ENCODE data around the gene FAM107A.

Gene FAM107A

DNA sequence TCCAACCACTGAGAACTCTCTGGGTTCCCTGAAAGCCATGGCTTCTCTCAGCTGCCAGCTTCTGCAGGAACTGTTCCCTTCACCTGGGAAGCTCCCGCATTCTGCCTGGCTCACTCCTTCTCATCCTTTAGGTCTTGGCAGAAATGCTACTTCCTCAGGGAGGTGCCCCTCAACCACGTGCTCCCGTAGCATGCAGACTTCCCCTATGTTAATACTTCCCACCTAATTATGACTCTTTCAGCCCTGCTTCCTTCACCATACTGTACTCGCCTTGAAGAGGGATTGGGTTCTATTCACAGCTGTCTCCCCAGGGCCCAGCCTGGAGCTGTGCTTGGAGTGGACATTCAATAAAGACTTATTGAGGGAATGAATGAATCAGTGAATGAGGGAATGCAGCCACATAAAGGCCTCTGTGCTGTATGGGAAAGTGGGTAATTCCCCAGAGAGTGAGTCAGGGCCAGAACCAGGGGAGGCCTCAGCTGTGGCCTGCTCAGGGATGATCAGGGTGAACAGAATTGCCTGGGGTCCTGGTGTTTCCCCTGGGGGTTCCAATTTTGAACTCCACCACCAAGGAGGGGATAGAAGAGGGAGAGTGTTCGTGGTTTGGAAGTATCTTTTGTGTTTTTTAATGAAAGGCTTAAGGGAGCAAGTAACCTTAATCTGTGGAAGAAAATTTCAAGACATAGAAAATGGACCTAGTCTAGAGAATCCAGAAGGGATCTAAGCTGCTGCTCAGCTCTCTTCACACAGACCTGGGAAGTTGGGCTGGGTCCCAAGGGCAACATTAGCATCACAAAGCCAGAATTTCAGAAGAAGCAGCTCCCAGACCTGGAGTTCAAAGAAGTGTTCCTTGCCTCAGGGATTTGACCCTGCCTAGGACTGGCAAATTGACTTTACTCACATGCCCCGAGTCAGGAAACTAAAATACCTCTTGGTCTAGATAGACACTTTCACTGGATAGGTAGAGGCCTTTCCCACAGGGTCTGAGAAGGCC is 14.6 kb upstream of the FAM107A start:
- no peak for DNase-seq

DNA sequence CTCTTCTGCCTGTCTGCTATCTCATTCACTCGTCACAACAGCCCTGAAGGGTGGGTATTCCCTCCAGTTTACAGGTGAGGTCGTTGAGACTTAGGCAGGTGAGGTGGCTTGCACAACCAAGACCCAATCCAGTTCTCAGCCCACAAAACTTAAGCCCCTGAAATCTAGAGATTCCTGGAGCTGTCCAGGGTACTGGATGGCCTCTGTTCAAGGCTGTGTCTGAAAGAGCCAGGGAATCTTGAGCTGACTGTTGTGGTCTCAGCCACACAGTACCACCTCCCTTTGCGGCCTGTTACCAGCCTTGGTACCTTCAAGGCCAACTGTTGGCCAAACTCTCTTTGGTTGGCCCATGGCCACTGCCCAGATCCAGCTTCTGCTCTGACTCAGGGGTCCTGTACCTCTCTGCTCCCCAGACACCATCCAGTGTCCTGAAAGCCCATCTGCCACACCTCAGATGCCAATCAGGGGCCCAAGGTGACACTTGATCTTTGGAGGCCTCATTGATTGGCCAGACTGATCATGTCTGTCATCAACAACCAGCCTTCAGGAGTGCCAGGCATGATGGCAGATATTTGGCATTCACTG is 10.9 kb upstream of the FAM107A start:
- DNase-seq = no peak

- no peak for DNase-seq
These were observed 9.6 kb upstream of the FAM107A start for GRCh38 chr3:58586776-58587192.

- DNase-seq = no peak
These were observed 8.8 kb upstream of the FAM107A start for GRCh38 chr3:58585994-58586393.

- DNase-seq = peak; percentile 64
These were observed 8.0 kb upstream of the FAM107A start for GRCh38 chr3:58585005-58585786.

DNA sequence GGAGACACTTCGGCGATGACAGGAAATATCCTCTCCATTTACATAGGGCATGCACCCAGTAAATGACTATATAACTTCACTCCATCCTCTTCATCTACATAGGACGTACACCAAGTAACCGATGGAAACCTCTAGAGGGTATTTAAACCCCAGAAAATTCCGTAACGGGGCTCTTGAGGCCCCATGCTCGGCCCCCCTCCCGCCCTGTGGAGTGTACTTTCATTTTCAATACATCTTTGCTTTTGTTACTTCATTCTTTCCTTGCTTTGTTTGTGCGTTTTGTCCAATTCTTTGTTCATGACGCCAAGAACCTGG is 7.5 kb upstream of the FAM107A start:
- no peak for DNase-seq

GRCh38 chr3:58581328-58582091 is 4.3 kb upstream of the FAM107A start:
- no peak for DNase-seq

DNA sequence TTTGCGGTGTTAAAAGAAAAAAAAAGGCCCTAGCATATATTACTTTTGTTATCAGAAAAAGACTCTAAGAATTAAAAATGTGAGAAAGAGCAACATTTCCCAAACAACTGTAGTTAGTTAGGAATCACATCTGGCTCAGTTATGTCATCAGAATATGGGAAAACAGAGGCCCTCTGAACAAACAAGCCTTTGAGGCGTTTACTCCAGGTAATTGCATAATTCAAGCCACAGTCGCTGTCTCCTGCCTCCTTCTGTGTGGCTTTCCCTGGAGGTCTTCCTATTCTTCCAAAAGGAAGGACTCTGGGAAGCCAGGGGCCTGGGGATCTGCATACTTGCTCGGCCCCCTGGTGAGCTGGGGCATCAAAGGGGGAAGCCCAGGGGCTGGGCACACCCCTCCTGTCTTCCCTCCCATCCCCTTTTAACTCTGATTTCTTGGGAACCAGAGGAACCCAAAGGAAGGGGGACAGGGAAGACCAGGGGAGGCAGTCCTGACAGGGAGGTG is 3.7 kb upstream of the FAM107A start:
- no peak for DNase-seq

GRCh38 chr3:58578873-58579272 is 1.7 kb upstream of the FAM107A start:
- no peak for DNase-seq

DNA sequence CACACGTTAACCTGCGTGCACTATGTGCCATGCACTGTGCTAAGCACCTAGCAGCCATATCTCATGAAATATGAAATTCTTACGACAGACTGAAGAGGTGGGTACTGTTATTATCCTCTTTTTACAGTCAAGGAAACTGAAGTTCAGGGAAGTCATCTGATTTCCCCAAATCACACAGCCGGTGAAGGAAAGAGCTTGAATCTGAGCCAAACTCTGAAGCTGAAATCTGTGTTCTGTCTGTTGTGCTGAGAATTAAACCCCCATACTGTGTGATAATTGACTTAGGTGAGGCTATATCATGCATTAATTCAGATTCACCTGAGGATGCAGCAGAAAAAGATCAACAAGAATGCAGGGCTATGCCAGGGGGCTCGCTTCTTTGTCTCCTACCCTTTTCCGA is 475 bp downstream of the FAM107A start:
- DNase-seq = no peak

DNA sequence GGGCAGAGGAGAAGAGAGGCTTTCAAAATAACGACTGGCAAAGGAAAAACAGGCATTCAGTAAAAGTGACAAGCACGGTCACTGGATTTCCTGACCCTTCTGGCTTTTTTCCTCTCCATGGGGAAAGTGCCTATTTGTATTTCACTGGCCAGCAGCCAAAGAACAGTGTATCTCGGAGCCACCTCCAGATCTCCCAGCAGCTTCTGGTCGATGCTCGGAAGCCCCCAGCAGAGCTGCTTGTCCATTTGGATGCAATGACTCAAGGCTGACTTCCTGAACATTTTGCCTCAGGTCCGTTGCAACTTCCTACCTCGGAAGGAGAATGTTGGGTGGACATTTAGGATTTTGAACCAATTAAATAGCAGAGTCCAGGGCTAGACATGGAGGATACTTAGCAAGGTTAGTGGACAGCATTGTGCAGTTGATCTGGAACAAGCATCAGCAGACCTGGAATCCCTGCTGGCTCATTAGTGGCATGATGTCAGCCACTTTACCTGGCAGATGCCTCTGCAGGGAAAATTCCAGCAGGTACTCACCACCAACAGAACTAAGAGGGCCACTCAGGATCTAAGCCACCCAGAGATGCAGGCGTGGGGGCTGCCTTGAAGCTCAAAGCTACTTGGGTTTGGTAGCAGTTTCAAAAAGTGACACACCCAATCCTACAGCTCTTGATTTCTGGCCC is 1.1 kb downstream of the FAM107A start:
- DNase-seq = no peak

GRCh38 chr3:58574682-58575081 is 2.5 kb downstream of the FAM107A start:
- no peak for DNase-seq

GRCh38 chr3:58574106-58574505 is 3.1 kb downstream of the FAM107A start:
- DNase-seq = no peak

DNA sequence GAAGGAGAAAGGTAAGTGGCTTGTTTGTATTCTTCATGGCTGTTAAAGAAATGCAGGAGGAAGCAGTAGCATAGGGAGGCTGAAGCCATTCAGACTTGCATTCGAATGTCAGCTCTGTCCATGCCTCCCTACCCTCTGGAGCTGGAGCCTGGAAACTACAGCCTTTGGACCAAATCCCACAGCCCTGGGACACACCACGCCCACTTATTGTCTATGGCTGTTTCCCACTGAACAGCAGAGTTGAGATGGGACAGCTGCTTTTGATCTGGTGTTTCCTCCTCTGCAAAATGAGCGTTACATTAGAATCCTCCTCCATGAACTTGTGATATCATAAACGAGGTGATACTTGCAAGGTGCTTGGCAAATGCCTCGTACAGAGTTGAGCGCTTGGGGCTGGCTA is 3.6 kb downstream of the FAM107A start:
- no peak for DNase-seq

DNA sequence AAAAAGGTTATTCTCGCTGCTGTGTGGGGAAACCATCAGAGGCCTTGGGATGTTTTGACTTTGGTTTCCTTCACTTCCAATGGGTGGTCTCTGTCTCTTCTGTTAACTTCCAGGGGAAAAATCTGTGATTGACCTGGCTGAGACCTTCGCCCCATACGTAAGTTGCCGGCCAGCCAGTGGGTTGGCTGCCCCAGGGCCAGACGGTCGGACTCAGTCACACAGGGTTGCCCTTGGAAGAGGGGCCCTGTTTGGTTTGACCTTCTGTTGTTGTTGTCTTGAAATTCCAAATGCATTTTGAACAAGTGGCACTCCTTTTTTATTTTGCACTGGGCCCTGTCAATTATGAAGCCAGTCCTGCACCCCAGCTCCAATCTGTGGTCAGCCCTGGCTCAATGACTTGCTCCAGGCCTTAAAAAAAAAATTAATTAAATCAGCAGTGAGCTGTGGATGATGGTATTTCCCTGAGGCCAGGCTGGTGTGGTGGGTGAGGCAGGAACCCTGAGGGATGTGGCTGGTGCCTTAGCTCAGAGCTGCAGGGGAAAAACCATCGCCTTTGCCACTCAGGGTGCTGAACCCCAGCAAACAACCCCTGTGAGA is 4.5 kb downstream of the FAM107A start:
- no peak for DNase-seq

- DNase-seq = no peak
These were observed 5.1 kb downstream of the FAM107A start for GRCh38 chr3:58572013-58572633.

DNA sequence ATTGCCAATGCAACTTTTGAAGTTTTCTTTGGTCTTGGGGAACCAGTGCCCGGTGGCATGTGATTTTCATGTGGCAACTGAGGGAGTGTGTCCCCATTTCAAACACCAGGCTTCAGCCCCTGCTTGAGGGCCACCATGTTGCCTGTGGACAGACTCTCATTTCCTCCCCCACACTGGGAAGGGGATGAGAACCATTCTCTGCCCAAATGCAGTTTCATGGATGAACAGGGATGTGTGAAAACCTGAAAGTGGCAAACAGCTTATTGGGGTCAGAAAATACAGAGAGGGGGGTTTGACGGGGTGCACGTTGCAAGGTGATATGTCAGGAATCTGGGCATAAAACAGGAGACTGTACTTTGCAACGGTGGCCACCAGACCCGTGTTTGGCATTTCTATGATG is 6.3 kb downstream of the FAM107A start:
- no peak for DNase-seq

GRCh38 chr3:58569287-58570001 is 7.7 kb downstream of the FAM107A start:
- no peak for DNase-seq

DNA sequence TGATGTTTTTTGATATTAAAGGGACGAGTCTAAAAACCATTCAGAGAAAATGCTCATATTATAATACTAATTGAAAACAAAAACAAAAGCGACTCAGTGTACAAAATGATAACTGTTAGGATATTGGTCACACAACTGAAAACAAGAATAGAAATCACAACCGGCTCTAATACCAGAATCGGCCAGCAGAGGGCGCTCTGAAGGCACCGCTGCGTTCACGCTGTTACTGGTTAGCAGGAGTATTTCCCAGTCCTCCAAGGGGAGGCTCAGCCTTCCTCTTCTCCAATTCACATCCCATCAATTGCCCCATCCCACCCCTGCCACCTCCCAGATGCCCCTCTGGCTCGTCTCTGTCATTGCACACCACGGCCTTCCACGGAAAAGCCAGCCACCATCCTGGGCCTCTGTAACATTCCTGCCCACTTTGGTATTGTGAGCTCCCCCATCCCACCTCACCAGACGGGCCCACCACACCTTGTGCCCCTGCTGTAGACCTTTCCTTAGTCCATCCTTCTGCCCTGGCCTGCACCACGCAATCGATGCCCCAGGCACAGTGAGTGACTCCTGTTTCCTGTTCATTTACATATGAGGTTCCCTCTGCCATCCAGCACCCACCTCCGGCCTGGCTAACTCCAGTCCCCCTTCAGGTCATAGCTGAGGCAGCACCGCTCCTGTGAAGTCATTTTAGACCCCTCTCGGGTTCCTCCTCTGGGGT is 8.5 kb downstream of the FAM107A start:
- DNase-seq = peak; percentile 73

DNA sequence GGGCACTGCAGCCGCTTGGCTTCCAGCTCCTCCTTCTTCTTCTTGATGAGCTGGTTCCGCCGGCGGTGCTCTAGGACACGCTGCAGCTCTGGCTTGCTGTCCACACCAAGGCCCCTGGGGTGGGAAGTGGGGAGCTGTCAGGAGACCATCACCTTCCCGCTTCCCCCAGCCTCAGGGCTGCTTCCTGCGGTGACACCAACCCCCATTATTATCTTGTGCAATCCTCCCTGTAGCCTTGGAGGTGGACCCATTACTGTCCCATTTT is 10.0 kb downstream of the FAM107A start:
- DNase-seq = no peak
